MM.1S (cell line): ENCODE measurements around the gene OBSCN.

ENCODE experiments used
- DNase-seq: peaks from one replicate; pipeline ENCODE4 v3.0.0-alpha.2; 2015
- H2AFZ ChIP-seq: fragments of 300-600 bp; sonication (generic); 2 replicates; pipeline ENCODE4 v1.6.0; 2016; ENCODE audit warnings: antibody characterized with exemption, low read length
- H3F3A ChIP-seq: fragments of 300-600 bp; sonication (generic); 2 replicates; pipeline ENCODE4 v1.6.1; 2016; ENCODE audit warnings: mild to moderate bottlenecking, antibody characterized with exemption, low read length, moderate library complexity, mixed read lengths; ENCODE audit not compliant: insufficient read depth
- H3K27ac ChIP-seq: fragments of 300-600 bp; sonication (generic); 2 replicates; pipeline ENCODE4 v1.5.1; 2016; ENCODE audit warnings: mild to moderate bottlenecking, low read length
- H3K27me3 ChIP-seq: fragments of 300-600 bp; sonication (generic); replicated peaks from 2 replicates; pipeline ENCODE4 v1.6.0; 2016; ENCODE audit warnings: low read length; ENCODE audit not compliant: insufficient read depth
- H3K36me3 ChIP-seq: fragments of 300-600 bp; sonication (generic); replicated peaks from 2 replicates; pipeline ENCODE4 v1.6.1; 2016; ENCODE audit warnings: mild to moderate bottlenecking, low read length, mixed read lengths; ENCODE audit not compliant: insufficient read depth
- H3K4me1 ChIP-seq: fragments of 300-600 bp; sonication (generic); 2 replicates; pipeline ENCODE4 v1.6.1; 2016; ENCODE audit warnings: low read length, mixed read lengths
- H3K4me2 ChIP-seq: fragments of 300-600 bp; sonication (generic); 2 replicates; pipeline ENCODE4 v1.6.0; 2016; ENCODE audit warnings: low read depth, low read length
- H3K4me3 ChIP-seq: fragments of 300-600 bp; sonication (generic); 2 replicates; pipeline ENCODE4 v1.5.1; 2016; ENCODE audit warnings: low read length, mixed read lengths
- H3K79me2 ChIP-seq: fragments of 300-600 bp; sonication (generic); 2 replicates; pipeline ENCODE4 v1.6.1; 2016; ENCODE audit warnings: mixed run types, low read length, mixed read lengths
- H3K9ac ChIP-seq: fragments of 300-600 bp; sonication (generic); 2 replicates; pipeline ENCODE4 v1.6.1; 2016; ENCODE audit warnings: low read length, mixed read lengths
- H3K9me2 ChIP-seq: fragments of 300-600 bp; sonication (generic); replicated peaks from 2 replicates; pipeline ENCODE4 v1.6.1; 2016; ENCODE audit warnings: mild to moderate bottlenecking, low read length, mixed read lengths; ENCODE audit not compliant: insufficient read depth
- H3K9me3 ChIP-seq: fragments of 300-600 bp; sonication (generic); replicated peaks from 2 replicates; pipeline ENCODE4 v1.6.1; 2016; ENCODE audit warnings: mild to moderate bottlenecking, low read length, mixed read lengths; ENCODE audit not compliant: insufficient read depth
- H4K20me1 ChIP-seq: fragments of 300-600 bp; sonication (generic); 2 replicates; pipeline ENCODE4 v1.6.1; 2016; ENCODE audit warnings: mild to moderate bottlenecking, low read length, moderate library complexity, mixed read lengths; ENCODE audit not compliant: insufficient read depth
- EZH2 ChIP-seq: fragments of 300-600 bp; sonication (generic); optimal IDR thresholded peaks from 2 replicates; pipeline ENCODE3; 2017; ENCODE audit warnings: low read depth, mild to moderate bottlenecking, antibody characterized with exemption, low read length, mixed read lengths
- EZH2phosphoT487 ChIP-seq: fragments of 300-600 bp; sonication (generic); IDR thresholded peaks from 2 replicates; pipeline ENCODE4 v1.6.1; 2018; ENCODE audit warnings: antibody characterized with exemption, low read length
- TF ChIP-seq, protein P1 (sequence below): fragments of 300-600 bp; sonication (generic); IDR thresholded peaks from 2 replicates; pipeline ENCODE4 v1.5.1; 2016; ENCODE audit warnings: antibody characterized with exemption, low read length, mixed read lengths

OBSCN gene

GRCh38 chr1:228417483-228418203 is 209.8 kb downstream of the OBSCN start:
- H3K9me3 ChIP-seq = no peaks in the 10 kb centered on the region
- no peaks in the 10 kb centered on the region for H3K36me3 ChIP-seq
- H3K27ac ChIP-seq = no peak overlapping the region
- no peaks in the 10 kb centered on the region for H3F3A ChIP-seq
- no peak overlapping the region for H2AFZ ChIP-seq
- H3K9me2 ChIP-seq = no peaks in the 10 kb centered on the region
- DNase-seq = no peak
- H3K4me1 ChIP-seq = no peaks in the 10 kb centered on the region
- TF ChIP-seq EZH2 (no peak), EZH2phosphoT487 (no peak)
- TF ChIP-seq, protein P1, sequence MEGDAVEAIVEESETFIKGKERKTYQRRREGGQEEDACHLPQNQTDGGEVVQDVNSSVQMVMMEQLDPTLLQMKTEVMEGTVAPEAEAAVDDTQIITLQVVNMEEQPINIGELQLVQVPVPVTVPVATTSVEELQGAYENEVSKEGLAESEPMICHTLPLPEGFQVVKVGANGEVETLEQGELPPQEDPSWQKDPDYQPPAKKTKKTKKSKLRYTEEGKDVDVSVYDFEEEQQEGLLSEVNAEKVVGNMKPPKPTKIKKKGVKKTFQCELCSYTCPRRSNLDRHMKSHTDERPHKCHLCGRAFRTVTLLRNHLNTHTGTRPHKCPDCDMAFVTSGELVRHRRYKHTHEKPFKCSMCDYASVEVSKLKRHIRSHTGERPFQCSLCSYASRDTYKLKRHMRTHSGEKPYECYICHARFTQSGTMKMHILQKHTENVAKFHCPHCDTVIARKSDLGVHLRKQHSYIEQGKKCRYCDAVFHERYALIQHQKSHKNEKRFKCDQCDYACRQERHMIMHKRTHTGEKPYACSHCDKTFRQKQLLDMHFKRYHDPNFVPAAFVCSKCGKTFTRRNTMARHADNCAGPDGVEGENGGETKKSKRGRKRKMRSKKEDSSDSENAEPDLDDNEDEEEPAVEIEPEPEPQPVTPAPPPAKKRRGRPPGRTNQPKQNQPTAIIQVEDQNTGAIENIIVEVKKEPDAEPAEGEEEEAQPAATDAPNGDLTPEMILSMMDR = no peak
- no peaks in the 10 kb centered on the region for H3K79me2 ChIP-seq
- no peaks in the 10 kb centered on the region for H3K27me3 ChIP-seq
- H3K4me3 ChIP-seq = no peak overlapping the region
- no peaks in the 10 kb centered on the region for H4K20me1 ChIP-seq
- H3K9ac ChIP-seq = no peak overlapping the region
- H3K4me2 ChIP-seq = no peak overlapping the region

GRCh38 chr1:228420968-228421826 is 213.4 kb downstream of the OBSCN start:
- Histone ChIP-seq H3F3A (no peaks in the 10 kb centered on the region), H3K9ac (no peak overlapping the region), H3K9me3 (no peaks in the 10 kb centered on the region), H3K9me2 (no peaks in the 10 kb centered on the region), H2AFZ (no peak overlapping the region), H3K36me3 (no peaks in the 10 kb centered on the region), H3K27ac (no peak overlapping the region), H3K4me1 (no peaks in the 10 kb centered on the region), H3K4me3 (no peak overlapping the region), H3K27me3 (no peaks in the 10 kb centered on the region), H3K79me2 (no peaks in the 10 kb centered on the region), H3K4me2 (no peak overlapping the region), H4K20me1 (no peaks in the 10 kb centered on the region)
- no peak for DNase-seq
- TF ChIP-seq EZH2phosphoT487 (no peak), EZH2 (no peak)

GRCh38 chr1:228423404-228424053 is 215.7 kb downstream of the OBSCN start:
- H3F3A ChIP-seq = no peaks in the 10 kb centered on the region
- H3K9me2 ChIP-seq = no peaks in the 10 kb centered on the region
- no peaks in the 10 kb centered on the region for H4K20me1 ChIP-seq
- no peak overlapping the region for H2AFZ ChIP-seq
- no peaks in the 10 kb centered on the region for H3K9me3 ChIP-seq
- no peak overlapping the region for H3K27ac ChIP-seq
- no peak overlapping the region for H3K4me2 ChIP-seq
- H3K9ac ChIP-seq = no peak overlapping the region
- H3K79me2 ChIP-seq = no peaks in the 10 kb centered on the region
- H3K36me3 ChIP-seq = no peaks in the 10 kb centered on the region
- no peak overlapping the region for H3K4me3 ChIP-seq
- TF ChIP-seq, protein P1 = no peak
- TF ChIP-seq EZH2 (no peak), EZH2phosphoT487 (no peak)
- no peak for DNase-seq
- H3K27me3 ChIP-seq = no peaks in the 10 kb centered on the region
- H3K4me1 ChIP-seq = no peaks in the 10 kb centered on the region
